Activated CD4-positive, alpha-beta T cell treated with anti-CD3 and anti-CD28 coated beads, Interleukin-2, amount 50 U/mL, for 1 hour (primary cell): Measurements from ENCODE around the gene BCL2L1.

Experiments
- DNase-seq: peaks from one replicate; pipeline ENCODE4 v3.0.0-alpha.2; 2020

BCL2L1 gene

DNA sequence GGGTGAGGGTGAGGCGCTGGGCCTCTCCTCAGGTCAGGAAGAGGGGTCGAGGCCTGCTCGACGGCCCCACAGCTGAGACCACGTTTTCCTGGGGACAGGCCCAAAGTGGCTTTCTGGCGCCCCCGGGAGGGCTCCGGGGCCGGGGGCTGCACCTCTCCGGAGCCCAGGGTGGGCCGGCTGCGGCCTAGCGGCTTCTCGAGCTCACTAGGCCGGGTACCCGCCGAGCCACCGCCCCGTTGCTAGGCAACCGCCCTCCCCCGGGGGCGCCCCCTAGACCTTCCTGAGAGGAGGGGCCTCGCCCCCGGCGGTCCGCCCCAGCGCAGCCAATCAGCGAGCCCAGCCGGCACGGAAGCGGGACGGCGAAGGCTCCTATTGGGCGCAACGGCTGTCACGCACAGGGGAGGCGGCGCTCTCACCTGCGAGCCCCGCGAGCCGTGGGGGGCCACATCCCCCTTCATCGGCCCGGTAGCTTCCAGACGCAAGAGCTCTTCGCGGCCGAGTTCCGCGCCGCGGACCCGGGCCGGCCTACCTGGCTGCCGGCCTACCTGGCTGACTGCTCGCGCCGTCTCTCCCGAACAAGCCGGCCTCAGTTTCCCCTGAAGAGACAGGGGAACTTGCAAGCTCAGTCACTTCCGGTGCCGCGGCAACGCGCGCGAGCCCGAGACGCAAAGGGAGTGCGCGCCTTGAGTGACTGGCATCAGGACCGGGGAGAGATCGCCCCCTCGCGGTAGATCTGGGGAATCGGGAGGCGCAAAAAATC is 831 bp upstream of the BCL2L1 start:
- peak; percentile 96 for DNase-seq

DNA sequence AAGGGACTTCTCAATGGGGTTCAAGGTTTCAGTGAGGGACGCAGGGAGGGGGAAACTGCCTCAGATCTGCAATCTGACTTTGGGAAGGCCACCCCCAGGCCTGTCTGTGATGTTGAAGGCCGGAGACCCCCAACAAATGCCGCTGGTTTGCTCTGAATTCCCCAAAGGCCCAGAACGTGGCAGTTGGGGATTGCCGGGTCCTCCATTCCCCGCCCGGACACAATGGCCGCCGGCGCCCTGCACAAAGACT is 326 bp upstream of the BCL2L1 start:
- no peak for DNase-seq

DNA sequence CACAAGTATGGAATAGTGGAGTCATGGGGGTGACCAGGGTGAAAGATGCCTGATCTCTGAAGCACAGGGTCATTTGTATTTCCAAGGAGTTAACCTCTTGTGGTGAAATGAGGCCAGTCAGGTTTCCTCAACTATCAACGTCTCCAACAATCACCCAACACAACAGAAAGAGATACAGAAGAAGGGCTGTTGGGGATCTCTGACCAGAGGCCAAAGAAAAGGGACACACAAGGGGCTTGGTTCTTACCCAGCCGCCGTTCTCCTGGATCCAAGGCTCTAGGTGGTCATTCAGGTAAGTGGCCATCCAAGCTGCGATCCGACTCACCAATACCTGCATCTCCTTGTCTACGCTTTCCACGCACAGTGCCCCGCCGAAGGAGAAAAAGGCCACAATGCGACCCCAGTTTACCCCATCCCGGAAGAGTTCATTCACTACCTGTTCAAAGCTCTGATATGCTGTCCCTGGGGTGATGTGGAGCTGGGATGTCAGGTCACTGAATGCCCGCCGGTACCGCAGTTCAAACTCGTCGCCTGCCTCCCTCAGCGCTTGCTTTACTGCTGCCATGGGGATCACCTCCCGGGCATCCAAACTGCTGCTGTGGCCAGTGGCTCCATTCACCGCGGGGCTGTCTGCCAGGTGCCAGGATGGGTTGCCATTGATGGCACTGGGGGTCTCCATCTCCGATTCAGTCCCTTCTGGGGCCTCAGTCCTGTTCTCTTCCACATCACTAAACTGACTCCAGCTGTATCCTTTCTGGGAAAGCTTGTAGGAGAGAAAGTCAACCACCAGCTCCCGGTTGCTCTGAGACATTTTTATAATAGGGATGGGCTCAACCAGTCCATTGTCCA is 1.0 kb downstream of the BCL2L1 start:
- no peak for DNase-seq

DNA sequence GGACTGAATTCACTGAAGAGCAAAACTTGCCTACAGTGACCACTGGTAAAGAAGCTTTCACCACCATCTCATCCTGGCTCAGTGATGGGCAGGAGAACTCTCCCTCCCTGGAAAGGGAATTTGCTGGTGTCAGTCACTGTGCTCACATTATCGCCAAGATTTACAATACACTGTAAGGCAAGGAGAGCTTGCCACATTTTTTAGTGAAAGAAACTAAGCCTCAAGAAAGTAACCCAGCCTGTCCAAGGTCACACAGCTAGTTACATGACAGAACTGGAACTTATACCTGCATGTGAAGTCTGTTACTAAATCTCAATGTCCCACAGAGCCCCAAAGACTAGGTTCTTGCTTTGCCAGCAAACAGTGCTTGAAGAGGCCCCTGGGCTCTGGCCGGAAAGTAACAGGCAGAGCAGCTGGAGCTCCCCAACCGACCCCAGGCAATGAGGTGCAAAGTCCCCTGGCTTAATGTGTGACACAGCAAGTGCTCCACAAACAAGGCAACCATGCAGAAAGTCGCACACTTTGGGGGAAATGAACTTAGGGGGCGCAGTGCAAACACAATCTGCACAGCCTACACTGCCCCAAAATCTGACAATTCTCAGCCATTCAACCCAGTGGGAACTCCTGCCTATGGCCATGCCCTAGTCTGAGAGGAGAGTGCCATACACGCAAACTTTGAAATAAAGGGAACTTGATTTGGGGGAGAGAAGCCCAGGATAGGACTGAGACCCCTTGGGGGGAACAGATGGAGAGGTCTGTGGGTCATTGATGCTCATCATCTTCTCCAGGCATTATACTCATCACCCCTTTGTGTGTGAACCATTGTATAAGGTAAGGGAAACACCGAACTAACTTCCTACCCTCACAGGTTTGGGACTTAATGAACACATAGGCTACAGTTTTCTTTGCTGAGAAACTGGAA is 1.9 kb downstream of the BCL2L1 start:
- DNase-seq: no peak

DNA sequence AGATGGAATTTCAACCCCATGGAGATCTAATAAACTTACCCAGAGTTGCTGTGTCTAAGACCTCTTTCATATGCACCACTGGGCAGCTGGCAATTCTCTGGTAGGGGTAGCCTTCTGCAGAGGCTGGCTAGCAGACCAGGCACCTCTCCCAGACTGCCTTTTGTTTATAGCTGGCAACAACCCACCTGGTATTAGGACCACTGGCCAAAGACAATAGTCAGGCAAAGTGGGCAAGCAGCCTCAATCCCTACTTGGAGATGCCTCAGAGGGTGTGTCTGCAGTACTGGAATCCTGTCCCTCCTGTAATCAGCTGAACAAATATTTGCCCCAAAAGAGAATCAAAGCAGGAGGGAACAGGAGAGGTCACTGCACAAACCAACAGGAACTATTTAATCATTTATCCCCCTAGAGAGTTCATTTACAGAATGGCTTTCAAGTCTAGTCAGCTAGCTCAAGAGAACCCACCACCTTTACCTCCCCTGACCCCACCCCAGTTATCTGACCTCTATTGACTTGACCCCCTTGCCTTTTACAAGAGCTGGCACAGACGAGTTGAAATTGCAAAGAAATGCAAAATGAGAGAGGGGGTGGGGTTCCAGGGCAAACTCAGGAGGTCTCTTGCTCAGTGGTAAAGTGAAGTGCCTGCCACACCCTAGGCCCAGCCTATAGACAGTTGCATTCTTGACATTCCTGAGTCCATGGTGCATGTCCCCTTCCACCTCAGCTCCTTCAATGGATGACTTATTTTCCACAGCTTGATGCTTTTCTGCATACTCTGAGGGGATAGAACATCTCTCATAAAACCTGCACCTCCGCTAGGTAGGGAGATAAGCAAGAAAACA is 2.8 kb downstream of the BCL2L1 start:
- DNase-seq: no peak

DNA sequence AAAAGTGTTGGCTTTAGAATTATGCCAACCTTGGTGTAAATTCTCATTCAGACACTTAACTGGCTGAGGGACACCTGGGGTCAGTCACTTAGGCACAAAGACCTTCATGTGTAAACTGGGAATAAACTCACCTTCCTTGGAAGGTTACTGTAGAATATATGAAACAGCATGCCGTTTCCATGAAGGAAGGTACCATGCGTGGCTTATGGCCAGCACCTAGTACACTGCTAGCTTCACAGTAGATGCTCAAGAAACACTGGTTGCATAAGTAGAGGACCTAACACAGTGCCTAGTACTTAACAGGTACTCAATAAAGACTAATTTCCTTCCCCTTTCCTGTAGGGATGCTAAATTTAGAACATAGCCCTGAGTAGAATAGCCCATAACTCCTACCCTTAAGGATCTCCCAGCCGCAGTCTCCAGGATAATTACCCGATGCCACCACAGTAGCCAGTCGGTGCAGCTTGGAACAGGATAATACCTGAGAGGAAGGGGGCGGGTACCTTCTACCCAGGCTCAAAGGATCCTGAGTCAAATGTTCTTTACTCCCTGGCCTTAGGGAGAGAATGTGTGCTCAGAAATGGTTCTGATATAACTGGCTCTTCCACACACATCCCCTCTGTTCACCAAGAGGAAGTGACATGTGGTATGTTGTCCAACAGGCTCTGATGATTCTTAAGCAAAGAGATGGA is 3.6 kb downstream of the BCL2L1 start:
- DNase-seq: no peak

DNA sequence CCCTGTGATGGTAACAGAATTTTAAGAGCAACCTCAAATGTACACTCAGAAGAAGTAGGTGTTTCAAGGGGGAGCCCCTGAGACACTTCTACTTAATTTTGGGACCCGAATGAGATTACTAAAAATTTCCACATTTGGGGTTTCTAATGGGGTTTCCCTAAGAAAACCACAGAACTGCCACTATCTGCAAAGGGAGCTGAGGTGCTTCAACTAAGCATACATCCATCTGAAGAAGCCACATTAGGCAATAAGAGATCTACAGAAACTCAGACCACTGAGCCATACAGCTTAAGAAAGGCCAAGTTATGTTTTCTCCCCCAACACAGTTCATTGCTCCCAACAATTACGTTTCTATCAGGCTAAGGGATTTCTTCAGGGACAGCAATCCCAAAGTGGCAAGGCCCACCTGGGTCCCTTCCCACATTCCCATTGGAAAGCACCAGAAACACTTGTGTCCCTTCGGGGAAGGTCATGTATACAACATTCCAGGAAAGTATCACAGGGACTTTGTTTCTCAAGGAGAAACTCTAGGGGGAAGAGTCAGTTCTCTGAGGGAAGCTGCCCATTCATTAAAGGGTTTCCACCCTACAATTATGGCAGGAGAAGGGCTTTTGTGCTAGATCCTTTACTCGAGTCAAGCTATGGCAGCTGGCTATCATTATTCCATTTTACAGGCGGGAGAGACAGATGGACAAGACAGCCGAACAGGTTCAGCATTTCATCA is 5.0 kb downstream of the BCL2L1 start:
- no peak for DNase-seq

DNA sequence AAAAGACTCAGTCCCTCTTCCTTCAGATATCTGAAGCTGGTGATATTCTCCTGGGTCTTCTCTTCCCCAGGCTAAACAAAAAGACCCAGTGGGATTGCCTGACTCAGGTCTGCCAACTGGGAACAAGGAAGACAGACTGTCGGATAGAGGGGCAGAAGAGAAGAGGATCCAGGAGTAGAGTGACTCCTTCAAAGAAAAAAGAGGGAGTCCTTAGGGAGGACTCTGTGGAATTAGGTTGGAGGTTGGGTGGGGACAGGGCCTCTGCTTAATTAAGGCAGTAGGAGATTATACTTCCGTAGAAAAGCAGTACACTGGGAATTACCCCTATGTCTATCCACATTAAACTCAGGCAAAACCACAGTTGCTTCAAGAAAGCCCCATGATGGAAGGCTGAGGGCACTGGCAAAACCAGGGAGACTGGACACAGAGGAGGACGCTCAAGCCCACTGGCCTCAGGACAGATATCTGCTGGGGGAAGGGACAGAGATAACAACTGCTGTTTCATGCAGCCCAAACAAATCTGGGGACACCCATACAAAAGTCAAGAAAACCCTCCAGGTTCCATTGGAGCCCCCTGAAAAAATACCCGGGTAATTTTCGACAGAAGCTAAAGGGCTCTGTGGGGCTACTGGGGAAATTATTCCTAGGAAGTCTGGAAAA is 5.7 kb downstream of the BCL2L1 start:
- DNase-seq: no peak

DNA sequence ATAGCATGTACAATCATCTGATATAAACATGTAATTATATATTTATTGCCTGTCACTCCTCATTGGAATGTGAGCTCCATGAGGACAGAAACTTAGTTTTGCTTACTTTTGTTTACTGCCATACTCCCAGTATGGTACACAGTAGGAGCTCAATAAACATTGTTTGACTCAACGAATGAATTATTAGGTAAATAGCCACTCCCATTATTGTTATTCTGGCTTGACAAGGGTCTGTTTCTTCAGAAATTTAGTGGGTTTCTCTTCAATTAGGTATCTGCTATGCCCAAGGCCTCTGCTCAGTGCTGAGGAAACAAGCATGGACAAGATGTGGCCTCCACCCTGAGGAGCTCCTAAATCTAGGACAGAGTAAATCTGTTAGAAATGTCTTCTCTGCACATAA is 6.3 kb downstream of the BCL2L1 start:
- DNase-seq: no peak

DNA sequence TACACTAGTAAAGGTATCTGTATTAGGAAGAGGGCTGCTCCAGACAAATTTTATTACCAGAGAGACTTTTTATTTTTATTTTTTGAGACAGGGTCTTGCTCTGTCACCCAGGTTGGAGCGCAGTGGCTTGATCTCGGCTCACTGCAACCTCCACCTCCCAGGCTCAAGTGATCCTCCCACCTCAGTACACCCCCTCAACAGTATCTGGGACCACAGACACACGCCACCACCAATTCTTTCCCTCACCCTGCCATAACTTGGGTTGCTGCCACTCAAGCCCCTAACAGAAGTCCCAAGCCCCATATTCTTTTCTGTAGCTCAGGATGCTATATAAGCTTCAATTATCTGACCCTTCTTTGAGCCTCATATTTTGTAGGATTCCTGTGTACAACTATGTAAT is 6.9 kb downstream of the BCL2L1 start:
- no peak for DNase-seq

DNA sequence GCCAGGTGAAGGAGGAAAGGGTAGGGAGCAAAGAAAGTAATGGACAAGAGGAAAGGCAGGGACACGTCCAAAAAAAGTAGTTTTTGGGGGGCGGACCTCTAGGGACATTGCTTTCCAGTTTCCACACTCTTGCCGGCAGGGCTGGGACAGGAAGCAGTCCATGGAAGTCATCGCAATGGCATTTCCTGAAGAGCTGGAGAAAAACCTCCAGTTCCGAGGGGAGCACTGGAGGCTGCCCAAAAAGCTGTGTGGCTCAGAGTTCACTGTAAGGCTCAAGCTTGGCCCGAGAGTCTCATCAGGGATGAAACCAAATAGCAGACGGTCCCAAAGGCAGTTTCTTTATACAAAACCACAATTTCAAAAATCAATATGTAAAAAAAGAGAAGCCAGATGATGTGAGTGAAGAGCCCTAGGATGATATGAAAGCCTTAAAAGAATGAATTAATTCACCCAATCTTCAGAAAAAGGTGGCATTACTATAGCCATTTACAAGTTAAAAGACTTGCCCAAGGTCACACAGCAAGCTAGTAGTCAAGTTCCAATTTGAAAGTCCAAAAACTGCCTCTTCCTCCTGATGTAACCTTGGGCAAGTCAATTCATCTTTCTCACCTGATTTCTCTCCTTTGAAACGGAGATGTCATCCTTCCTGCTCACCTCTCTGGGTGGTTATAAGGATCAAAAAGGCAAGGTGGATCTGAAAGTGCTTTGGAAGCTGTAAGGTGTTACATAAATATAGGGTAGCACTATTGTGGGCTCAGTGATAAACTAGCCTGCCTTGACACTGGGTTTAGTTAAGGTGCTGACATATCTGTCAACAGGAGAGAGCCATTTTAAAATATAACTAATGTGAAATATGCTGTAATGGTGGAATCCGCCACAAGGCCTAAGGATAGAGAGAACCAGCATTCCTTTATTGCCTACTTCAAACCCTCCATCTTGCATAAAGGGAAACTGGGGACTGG is 9.1 kb downstream of the BCL2L1 start:
- no peak for DNase-seq

DNA sequence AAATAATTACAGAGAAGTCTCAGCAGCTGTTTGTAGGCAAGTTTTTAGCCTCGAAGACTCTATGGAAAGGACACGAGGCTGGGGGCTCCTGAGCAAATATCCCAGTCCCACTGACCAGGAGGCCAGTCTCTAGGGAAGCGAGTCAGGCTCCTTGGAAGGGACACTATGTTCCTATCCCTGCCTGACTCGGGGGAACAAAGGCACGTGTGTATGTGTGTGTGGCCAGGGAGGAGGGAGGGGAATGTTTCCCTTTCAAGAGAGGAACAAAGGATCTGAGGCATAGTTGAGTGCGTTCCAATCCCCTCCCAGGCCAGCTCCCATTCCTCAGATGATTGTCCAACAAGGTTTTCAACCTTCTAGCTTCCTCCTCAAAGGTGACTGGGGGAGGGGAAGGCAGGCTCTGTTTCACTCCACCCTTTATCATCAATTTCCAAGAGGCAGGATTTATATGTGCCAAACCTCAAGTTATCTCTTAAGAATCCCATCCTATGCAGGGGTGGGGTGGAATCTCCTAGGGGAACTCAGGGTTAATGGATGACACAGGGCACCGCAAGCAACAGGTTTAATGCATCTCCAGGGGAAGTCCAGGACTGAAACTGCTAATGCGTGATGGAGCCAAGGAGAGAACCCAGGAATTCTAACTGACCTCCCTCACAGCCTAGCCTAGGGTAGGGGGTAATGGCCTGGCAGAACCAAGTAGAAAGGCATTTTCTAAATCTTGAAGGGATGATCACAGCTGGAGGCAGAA is 9.9 kb downstream of the BCL2L1 start:
- no peak for DNase-seq

DNA sequence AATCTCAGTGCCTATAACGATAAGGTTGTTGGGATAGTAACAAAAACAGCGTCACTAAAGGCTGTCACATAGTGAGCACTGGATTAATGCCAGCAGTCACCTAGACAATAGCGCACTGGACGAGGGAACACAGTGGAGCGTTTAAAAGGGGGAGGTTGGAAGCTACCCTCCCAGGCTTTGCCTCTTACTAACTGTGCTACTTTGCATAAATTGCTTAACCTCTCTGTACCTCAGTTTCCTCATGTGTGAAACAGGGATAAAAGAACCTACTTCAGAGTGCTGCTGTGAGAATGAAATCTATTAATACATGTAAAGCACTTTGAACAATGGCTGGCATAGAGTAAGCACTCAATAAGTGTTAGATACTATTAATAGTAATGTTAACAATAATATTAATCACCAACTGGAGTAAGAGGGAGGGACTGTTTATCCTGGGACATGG is 10.5 kb downstream of the BCL2L1 start:
- no peak for DNase-seq

DNA sequence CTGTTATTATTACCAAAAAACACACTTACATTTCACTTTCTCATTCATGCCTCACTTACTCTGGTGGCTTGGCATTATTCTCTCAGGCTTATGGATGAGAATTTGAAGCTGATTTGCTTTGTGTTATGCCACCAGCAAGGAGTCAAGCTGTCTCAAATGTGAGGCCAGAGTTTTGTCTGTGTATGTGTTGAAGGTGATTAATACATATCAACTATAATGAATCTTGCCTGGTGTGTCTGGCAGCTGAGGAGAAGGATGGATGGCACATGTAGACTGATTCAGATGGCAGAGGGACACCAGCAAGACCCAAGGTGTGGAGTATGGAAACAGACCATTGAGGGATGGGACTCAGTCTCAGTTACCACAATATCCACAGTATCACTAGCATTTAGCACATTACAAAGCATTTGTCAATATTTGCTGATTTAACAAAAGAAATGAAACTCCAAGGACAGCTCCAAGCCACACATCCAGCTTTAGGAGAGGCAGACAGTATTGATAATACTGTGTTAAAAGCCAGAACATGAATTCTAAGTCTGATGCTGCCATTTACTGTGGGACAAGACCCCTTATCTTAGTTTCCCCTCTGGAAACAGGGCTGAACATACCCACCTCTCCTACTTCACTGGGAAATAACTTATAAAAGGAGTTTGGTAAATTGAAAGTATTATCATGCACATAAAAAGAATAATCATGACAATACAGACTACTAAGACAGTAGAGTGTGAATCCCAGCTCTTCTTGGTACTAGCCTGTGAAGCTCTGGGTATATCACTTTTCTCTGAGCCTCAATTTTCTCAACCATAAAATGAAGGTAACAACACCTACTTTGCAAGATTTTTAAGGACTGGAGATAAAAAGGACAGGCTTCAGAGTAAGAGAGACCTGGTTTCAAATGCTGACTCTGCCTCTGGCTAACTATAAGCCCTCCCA is 11.2 kb downstream of the BCL2L1 start:
- DNase-seq: no peak

DNA sequence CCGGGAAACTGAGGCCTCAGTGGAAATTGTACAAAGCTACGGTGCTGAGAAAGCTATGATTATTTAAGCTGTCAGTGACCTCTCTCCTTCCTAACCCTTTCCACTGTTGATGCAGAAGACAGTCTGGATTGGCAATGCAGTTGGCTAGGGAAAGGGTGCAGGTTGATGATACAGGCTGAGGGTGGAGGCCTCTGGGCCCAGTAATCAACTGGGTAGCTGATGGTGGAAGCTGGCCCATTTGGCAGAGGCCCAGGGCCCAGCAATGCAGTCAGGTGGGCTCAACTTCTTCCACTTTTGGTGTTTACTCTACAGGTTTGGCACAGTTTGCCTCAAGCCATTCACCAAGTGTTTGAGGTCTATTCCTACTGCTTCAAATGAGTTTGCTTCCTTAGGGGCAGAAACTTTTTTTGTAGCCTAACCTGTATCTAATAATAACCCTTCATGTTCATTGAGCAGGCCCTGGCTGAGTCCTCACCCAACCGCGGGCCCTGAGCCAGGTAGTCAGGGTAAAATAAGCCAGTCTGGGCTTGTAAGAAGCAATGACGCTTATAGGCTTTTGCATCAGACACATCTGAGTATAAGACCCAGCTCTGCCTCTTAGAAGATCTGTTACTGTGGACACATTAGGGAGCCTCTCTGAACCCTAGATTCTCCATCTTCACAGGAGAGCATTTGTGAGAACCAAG is 12.1 kb downstream of the BCL2L1 start:
- DNase-seq: no peak

DNA sequence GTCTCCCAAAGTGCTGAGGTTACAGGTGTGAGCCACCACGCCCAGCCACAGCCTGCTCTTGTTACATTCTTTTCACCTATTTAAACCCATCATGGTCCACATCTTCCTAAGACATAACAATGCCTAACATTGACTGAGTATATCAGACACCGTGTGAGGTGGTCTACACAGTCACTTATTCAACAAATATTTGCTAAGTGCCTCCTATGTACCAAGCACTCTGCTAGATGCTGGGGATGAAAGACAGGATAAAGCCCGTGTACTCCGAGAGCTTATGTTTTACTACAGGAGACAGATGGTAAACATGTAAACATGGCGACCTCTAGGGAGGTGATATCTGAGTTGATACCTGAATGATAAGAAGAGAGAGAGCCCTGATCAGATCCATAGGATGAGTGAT is 12.7 kb downstream of the BCL2L1 start:
- no peak for DNase-seq
